Fibroblast of mammary gland (primary cell): ENCODE data around the gene UNC93B1.

Experiments used
- DNase-seq: peaks from one replicate; pipeline ENCODE4 v3.0.0-alpha.2; 2010; ENCODE audit warnings: low read depth
- H3K4me3 ChIP-seq: 2 replicates; pipeline ENCODE4 v1.5.1; 2011; ENCODE audit warnings: low read depth, mild to moderate bottlenecking, low read length, moderate library complexity; ENCODE audit not compliant: control insufficient read depth
- TF ChIP-seq, protein P1 (sequence below): conservative IDR thresholded peaks from 2 replicates; pipeline ENCODE4 v1.5.1; 2011; ENCODE audit warnings: low read depth, low read length, inconsistent platforms; ENCODE audit not compliant: control insufficient read depth, insufficient read depth

The UNC93B1 gene

DNA sequence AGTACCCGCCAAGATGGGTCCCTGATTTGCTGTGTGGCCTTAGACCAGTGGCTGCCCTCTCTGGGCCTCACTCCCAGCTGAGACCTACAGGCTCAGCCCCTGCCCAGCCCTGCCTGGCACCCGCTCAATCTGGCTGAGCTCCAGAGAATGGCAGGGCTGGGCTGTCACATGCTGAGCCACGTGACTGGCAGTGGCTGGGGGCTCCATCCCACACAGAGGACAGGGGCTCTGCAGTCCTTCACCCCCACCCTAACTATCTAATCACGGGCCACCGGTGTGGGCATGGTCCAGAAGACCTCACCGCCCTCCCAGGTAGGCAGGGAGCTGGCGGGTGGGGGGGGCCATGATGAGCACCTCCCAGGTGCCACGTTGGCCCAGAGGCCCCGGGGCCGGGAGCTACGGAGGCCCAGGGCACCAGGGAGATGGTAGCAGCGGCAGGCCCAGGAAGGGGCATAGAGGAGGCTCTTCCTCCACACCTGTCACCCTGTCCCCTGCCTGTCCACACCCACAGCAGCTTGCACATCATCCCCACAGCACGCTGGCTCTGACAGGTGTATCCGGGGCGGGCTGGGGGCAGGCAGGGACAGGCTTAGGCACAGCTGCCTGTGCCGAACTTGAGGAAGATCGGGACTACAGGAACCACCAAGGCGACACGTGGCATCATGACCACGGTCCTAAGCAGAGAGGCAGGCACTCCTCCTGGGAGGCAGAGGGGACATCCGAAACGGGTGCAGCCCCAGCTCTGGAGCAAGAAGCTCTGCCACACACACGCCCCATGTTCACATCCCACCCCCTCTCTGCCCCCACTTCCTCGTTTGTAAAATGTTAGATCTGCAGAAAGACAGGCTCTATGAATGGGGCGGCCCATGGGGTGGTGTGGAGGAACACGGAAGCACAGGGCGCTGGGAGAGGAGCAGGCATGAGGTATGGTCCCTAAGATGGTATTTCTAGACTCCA, 4.8 kb upstream of the UNC93B1 start:
- H3K4me3 ChIP-seq = no peak overlapping the region
- DNase-seq = no peak
- TF ChIP-seq, protein P1, sequence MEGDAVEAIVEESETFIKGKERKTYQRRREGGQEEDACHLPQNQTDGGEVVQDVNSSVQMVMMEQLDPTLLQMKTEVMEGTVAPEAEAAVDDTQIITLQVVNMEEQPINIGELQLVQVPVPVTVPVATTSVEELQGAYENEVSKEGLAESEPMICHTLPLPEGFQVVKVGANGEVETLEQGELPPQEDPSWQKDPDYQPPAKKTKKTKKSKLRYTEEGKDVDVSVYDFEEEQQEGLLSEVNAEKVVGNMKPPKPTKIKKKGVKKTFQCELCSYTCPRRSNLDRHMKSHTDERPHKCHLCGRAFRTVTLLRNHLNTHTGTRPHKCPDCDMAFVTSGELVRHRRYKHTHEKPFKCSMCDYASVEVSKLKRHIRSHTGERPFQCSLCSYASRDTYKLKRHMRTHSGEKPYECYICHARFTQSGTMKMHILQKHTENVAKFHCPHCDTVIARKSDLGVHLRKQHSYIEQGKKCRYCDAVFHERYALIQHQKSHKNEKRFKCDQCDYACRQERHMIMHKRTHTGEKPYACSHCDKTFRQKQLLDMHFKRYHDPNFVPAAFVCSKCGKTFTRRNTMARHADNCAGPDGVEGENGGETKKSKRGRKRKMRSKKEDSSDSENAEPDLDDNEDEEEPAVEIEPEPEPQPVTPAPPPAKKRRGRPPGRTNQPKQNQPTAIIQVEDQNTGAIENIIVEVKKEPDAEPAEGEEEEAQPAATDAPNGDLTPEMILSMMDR = no peak

DNA sequence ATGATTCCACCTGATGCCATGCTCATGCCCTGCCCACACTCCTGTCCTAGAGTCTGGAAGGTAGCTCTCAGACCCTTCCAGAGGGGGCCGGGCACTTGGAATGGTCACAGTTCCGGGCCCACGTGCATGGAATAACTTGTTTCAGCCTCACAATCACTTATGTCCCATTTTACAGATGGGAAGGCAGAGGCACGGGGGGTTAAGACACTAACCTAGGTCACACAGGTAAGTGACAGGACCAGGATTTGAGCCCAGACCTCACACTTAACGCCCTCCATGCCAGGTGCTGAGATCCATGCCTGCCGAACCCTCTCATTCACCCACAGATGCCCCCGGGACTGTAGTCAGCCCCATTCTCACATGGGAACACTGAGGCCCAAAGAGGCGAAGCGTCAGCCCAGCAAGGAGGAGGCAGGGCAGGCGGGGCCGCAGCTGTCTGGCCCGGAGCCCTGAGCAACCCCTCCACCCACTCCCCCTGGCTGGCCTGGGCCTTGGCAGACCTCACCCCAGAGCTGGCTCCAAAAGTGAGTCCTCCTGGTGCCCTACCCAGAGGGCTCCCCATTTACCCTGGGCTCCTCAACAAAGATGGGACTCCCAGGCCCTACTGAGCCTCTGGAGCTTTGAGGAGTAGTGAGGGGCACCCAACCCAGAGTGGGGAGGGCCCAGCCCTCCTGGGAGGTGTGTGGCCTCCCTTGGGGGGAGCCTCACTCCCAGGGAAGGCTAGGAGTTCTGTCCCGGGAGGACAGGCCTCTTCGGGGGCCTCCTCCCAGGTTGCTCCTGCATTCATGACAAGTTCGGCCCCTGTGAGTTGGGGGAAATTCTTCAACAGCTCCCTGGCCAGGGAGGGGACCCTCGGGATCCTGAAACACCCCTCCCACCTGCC, 3.8 kb upstream of the UNC93B1 start:
- TF ChIP-seq, protein P1 = no peak
- no peak for DNase-seq
- H3K4me3 ChIP-seq = no peak overlapping the region

DNA sequence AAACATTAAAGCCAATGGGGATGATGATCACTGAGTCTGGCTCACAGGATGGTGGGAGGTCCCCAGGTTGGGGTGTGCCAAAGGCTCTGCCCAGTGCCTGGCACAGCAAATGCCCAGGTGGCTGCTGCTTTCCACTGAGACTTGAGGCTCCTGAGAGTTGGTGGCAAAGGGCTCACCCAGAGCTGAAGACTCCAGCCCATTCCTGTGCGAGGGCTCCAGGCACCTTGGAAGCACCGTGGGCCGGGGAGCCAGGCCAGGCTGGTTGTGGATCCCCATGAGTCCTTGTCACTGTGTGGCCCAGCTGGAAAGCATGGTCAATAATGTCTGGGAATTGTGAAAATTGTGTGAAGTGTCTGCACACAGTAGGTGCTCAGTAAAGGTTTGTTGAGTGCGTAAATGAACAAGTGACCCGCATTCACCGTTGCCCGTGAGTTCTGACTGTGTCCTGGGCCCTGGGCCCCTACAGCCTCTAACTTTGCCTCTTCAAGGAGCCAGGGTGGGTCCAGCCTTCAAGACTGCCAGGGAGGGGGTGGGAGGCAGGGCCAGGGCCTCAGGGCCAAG, 2.8 kb upstream of the UNC93B1 start:
- no peak for DNase-seq
- TF ChIP-seq, protein P1 = no peak
- no peak overlapping the region for H3K4me3 ChIP-seq

DNA sequence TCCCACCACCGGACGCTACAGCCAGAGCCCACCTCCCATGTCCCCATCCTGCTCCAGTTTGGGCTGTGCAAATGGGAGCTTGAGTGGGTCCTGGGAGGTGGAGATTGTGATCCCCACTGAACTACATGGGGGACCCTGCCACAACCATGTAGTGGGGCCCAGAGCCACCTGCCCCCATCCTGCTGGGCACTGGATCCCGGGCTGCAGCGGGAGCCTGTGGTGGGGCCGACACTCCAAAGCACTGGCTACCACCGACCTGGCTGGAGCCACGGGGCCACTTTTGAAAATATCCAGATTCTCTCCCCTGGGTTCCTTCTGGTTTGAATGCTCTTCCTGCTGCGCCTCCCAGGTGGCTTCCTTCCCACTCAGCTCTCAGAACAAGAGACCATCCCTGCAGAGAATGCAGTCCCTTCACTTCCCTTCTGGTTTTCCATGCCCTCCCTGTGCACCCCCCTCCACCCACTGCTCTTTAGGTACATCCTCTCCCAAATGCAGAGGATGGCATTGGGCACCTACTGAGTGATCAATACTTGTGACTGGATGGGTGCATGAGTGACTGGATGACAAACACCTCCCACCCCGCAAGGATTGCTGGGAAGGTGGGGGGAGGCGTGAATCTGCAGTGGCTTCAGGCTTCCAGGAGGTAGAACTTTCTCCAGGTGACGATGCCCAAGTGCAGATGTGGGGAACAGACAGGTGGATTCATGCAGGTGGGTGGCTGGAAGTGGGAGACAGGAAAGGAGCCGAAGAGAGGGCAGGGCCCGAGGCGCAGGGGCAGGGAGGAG, 846 bp upstream of the UNC93B1 start:
- peak overlapping the region; percentile 48 for H3K4me3 ChIP-seq
- TF ChIP-seq, protein P1 = no peak
- DNase-seq = no peak

DNA sequence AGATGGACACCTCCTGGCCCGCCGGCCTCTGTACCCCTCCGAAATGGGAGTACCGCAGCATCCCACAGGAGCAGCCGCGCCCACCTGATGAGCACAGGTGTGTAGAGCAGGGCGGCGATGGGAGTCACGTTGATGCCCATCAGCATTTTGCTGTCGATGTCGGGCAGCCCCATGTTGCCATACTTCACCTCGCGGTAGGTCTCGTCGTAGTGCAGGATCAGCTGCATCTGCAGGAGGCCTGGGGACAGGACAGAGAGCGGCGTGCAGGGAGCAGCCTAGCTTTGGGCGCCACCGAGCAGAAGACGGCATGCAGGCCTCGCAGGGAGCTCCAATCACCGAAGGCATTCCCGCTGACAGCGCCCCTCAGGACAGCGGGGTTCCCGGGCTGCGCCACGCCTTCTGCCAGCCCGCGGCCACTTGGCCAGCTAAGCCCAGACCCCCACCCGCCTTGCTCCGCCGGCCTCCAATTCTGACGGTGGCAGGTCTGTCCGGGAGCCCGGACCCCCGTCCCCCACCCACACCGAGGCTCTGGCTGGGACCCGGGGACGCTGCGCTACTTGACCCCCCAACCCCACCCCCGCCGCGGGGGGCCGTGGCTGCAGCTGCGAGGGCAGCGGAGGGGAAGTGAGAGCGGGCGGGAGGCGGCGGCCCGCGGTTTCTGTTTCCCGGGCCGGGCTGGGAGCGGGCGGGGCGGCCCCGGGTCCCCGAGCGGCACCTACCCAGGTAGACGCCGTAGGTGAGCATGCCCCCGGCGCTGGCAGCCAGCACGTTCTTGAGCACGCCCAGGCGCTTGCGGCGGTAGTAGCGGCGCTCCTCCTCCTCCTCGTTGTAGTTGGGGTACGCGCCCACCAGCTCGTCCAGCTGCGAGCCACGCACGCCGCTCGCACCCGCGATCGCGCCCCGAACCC, 705 bp downstream of the UNC93B1 start:
- no peak for DNase-seq
- TF ChIP-seq, protein P1 = no peak
- peak overlapping the region; percentile 48 for H3K4me3 ChIP-seq

DNA sequence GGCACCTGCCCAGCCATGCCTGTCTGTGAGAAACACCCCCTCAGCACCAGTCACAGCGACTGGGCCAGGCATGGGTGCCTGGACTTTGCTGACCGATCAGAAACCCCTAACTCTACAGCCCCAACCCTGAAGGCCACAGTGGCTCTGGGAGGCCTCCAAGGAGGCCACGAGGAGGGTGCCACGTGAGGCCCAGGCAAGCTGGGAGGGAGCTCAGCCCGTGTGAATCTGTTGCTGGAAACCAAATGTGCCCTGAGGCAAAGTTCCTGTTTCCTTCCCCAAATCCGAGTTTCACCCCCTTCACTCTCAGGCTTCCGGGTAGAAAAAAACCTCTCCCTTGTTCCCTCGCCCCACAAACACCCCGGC, 1.3 kb downstream of the UNC93B1 start:
- TF ChIP-seq, protein P1 = no peak
- no peak overlapping the region for H3K4me3 ChIP-seq
- no peak for DNase-seq
